HG03442 (cell line): Measurements from ENCODE around the gene CCR2.

Experiments used
- ATAC-seq: cut with Tn5 transposase; IDR thresholded peaks from one replicate; pipeline ENCODE4 v1.9.1; 2021; ENCODE audit warnings: mild to moderate bottlenecking, moderate library complexity; ENCODE audit not compliant: unreplicated experiment

CCR2 gene

GRCh38 chr3:46354478-46354877, 567 bp downstream of the CCR2 start:
- ATAC-seq: no peak

GRCh38 chr3:46354984-46355383, 1.1 kb downstream of the CCR2 start:
- no peak for ATAC-seq

GRCh38 chr3:46356276-46356675, 2.4 kb downstream of the CCR2 start:
- ATAC-seq: no peak

- no peak for ATAC-seq
Observed at GRCh38 chr3:46356909-46357308, 3.0 kb downstream of the CCR2 start.

- ATAC-seq: no peak
Observed at GRCh38 chr3:46358466-46358865, 4.6 kb downstream of the CCR2 start.

- ATAC-seq: peak; percentile 57
Observed at GRCh38 chr3:46359733-46360493, 6.0 kb downstream of the CCR2 start.

- ATAC-seq: no peak
Observed at GRCh38 chr3:46360907-46361306, 7.0 kb downstream of the CCR2 start.

GRCh38 chr3:46361408-46362283, 7.7 kb downstream of the CCR2 start:
- no peak for ATAC-seq

GRCh38 chr3:46365041-46365440, 11.1 kb downstream of the CCR2 start:
- ATAC-seq: no peak

GRCh38 chr3:46365737-46366524, 12.0 kb downstream of the CCR2 start:
- no peak for ATAC-seq

GRCh38 chr3:46367811-46368210, 13.9 kb downstream of the CCR2 start:
- ATAC-seq: no peak

- ATAC-seq: no peak
Observed at GRCh38 chr3:46368569-46368968, 14.7 kb downstream of the CCR2 start.

- ATAC-seq: no peak
Observed at GRCh38 chr3:46369151-46369550, 15.2 kb downstream of the CCR2 start.

GRCh38 chr3:46369675-46370132, 15.8 kb downstream of the CCR2 start:
- peak; percentile 67 for ATAC-seq

- ATAC-seq: no peak
Observed at GRCh38 chr3:46370839-46371518, 17.1 kb downstream of the CCR2 start, which contains the start of gene CCR5. TSS of gene CCR5 (plus strand) at chr3:46370946. CDS start at chr3:46372903, 1,957 bp downstream.

GRCh38 chr3:46371519-46372340, 17.8 kb downstream of the CCR2 start:
- no peak for ATAC-seq

- ATAC-seq: no peak
Observed at GRCh38 chr3:46372492-46373359, 18.8 kb downstream of the CCR2 start.

GRCh38 chr3:46374755-46375154, 20.8 kb downstream of the CCR2 start:
- no peak for ATAC-seq

GRCh38 chr3:46375218-46375617, 21.3 kb downstream of the CCR2 start:
- ATAC-seq: no peak
